HG02981 (cell line): ENCODE measurements around the gene ATG10.
"Not testable (repeated sequence)": the region's sequence is repeated elsewhere in the genome, so short reads cannot be mapped to it uniquely, and the experiment has no call there.

ENCODE experiments used
- ATAC-seq: cut with Tn5 transposase; IDR thresholded peaks from one replicate; pipeline ENCODE4 v1.9.1; 2021; ENCODE audit warnings: mild to moderate bottlenecking, moderate library complexity; ENCODE audit not compliant: unreplicated experiment

Gene ATG10

GRCh38 chr5:81980598-81981260, 8.9 kb downstream of the ATG10 start:
- ATAC-seq = no peak

- not testable (repeated sequence) for ATAC-seq
Measured at GRCh38 chr5:81982172-81982685, 10.4 kb downstream of the ATG10 start.

GRCh38 chr5:81983148-81983547, 11.3 kb downstream of the ATG10 start:
- ATAC-seq = not testable (repeated sequence)

- not testable (repeated sequence) for ATAC-seq
Measured at GRCh38 chr5:81983563-81983962, 11.7 kb downstream of the ATG10 start.

GRCh38 chr5:81986126-81986525, 14.3 kb downstream of the ATG10 start:
- no peak for ATAC-seq

GRCh38 chr5:81989204-81989603, 17.4 kb downstream of the ATG10 start:
- ATAC-seq = no peak

- no peak for ATAC-seq
Measured at GRCh38 chr5:81994679-81995078, 22.9 kb downstream of the ATG10 start.

- no peak for ATAC-seq
Measured at GRCh38 chr5:81995407-81995806, 23.6 kb downstream of the ATG10 start.

- ATAC-seq = no peak
Measured at GRCh38 chr5:82004511-82004910, 32.7 kb downstream of the ATG10 start.

GRCh38 chr5:82009869-82010268, 38.0 kb downstream of the ATG10 start:
- not testable (repeated sequence) for ATAC-seq

- ATAC-seq = no peak
Measured at GRCh38 chr5:82010696-82011095, 38.9 kb downstream of the ATG10 start.

- no peak for ATAC-seq
Measured at GRCh38 chr5:82011761-82012160, 39.9 kb downstream of the ATG10 start.

GRCh38 chr5:82014644-82015043, 42.8 kb downstream of the ATG10 start:
- not testable (repeated sequence) for ATAC-seq

GRCh38 chr5:82018462-82018861, 46.6 kb downstream of the ATG10 start:
- no peak for ATAC-seq

GRCh38 chr5:82019342-82020138, 47.7 kb downstream of the ATG10 start:
- no peak for ATAC-seq

GRCh38 chr5:82022499-82022898, 50.7 kb downstream of the ATG10 start:
- no peak for ATAC-seq

- no peak for ATAC-seq
Measured at GRCh38 chr5:82023644-82024043, 51.8 kb downstream of the ATG10 start.

GRCh38 chr5:82031220-82032119, 59.6 kb downstream of the ATG10 start:
- no peak for ATAC-seq

GRCh38 chr5:82042894-82043293, 71.1 kb downstream of the ATG10 start:
- ATAC-seq = not testable (repeated sequence)

GRCh38 chr5:82044010-82044409, 72.2 kb downstream of the ATG10 start:
- no peak for ATAC-seq
